GM12873 (cell line): Measurements from ENCODE around the gene TUBG2.

Experiments used
- CTCF ChIP-seq: IDR thresholded peaks from 2 replicates; pipeline ENCODE4 v1.5.1; 2012; ENCODE audit warnings: low read depth, mild to moderate bottlenecking, moderate library complexity, low read length, control low read depth; ENCODE audit not compliant: insufficient read depth; ENCODE audit errors: missing control alignments

Gene TUBG2

DNA sequence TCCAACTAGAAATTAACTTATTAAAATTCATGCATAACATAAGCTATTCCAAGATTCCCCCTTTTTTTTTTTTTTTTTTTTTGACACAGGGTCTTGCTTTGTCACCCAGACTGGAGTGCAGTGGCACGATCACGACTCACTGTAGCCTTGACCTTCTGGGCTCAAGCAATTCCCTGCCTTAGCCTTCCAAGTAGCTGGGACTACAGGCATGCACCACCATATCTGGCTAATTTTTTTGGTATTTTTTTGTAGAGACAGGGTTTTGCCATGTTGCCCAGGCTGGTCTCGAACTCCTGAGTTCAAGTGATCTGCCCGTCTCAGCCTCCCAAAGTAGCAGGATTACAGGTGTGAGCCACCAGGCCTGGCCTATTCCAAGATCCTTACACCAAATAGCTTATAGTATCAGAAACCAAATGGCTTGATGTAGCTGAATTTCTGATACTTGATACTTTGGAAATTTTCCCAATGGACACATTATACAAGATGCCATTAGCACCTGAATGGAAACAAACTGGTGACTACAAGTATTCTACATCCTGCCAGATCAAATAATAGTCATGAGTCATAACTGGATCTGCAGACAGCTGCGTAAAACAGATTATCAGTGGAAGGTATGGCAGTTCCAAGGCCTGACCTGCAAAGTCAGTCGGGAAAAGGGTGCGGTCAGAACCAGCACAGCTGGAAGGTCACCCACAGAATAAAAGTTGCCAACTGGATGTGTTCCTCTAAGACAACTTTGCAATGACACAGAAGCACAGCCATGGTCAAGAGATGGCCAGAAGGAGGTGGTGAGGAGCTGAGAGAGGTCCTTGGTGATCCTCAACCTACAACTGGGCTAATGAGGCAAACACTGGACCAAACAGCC, 35.1 kb upstream of the TUBG2 start:
- TF ChIP-seq CTCF, result no peak

- no peak for TF ChIP-seq CTCF
These were observed 29.6 kb upstream of the TUBG2 start for GRCh38 chr17:42629411-42630009.

DNA sequence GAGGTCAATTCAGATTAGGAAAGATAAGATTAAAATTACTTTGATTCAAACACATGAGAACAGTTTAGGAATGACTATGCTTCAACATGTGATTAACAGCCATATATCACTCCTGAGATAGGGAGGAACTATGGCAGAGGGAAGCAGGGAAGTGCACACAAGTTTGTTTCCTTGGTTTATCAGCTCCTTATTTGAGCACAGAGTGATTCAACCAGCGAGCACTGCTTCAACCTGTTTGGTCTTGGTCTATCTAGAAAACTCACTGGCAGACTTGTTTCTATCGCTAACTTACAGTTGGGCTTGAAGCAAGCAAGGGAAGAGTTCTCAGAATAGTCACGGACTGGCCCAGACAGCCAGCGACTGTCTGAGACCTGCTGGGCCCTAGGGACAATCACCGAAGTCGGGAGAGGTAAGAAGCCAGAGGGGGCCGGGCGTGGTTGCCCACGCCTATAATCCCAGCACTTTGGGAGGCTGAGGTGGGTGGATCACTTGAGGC, 26.1 kb upstream of the TUBG2 start:
- TF ChIP-seq CTCF, result no peak

DNA sequence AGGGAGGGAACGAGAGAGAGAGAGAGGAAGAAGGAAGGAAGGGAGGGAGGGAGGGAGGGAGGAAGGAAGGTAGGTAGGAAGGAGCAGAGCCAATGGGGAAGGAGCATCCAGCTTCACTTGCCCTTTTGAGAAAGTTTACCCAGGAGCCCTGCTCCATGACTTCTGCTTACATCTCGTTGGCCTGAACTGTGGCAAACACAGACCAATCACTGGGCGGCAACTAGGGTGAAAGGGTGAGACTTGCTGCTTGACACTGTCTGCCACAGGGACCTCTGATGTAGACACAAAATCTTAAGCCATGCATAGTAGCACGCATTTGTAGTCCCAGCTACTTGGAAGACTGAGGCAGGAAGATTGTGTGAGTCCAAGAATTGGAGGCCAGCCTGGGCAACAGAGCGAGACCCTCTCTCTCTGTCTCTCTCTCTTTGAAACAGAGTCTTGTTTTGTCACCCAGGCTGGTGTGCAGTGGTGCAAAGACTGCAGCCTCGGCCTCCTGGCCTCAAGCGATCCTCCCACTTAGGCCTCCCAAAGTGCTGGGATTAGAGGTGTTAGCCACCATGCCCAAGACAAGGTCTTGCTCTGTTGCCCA, 19.5 kb upstream of the TUBG2 start:
- no peak for TF ChIP-seq CTCF

DNA sequence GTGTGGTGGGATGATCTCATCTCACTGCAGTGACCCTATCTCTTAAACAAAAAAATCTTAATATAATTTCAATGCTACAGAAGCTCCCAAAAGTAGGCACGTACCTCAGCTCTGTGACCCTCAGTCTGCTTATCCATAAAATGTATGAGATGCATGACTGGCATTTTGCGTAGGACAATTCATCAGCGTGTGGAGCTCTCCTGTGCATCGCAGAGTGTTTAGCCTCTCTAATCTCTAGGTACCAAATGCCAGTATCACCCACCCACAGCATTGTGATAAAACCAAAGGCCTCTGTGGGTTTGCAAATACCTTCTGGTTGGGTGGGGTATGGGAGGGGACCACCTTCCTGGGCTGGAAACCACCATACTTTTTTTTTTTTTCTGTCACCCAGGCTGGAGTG, 19.0 kb upstream of the TUBG2 start:
- no peak for TF ChIP-seq CTCF

GRCh38 chr17:42642336-42642735, 16.7 kb upstream of the TUBG2 start:
- no peak for TF ChIP-seq CTCF

DNA sequence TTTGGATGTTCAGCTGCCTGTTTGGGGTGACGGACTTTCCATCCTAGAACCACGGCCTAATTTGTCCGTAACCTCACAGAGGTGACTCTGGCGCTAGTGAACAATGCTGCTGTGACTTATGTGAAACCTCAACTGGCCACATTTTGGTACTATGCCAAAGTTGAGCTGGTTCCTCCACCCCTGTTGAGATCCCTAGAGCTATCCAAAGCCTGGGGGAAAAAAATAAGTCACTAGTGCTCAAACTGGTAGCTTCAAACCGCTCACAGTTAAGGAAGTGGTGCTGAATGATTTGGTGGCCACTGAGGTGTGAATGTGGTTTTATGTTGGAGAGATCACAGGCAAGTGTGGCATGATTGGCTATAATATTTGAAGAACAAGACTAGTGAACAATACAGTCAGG, 11.3 kb upstream of the TUBG2 start:
- no peak for TF ChIP-seq CTCF
